HG03139 (cell line): ENCODE measurements around the gene MRPS34.

Experiments
- ATAC-seq: cut with Tn5 transposase; IDR thresholded peaks from one replicate; pipeline ENCODE4 v1.9.1; 2021; ENCODE audit not compliant: unreplicated experiment

MRPS34 gene

DNA sequence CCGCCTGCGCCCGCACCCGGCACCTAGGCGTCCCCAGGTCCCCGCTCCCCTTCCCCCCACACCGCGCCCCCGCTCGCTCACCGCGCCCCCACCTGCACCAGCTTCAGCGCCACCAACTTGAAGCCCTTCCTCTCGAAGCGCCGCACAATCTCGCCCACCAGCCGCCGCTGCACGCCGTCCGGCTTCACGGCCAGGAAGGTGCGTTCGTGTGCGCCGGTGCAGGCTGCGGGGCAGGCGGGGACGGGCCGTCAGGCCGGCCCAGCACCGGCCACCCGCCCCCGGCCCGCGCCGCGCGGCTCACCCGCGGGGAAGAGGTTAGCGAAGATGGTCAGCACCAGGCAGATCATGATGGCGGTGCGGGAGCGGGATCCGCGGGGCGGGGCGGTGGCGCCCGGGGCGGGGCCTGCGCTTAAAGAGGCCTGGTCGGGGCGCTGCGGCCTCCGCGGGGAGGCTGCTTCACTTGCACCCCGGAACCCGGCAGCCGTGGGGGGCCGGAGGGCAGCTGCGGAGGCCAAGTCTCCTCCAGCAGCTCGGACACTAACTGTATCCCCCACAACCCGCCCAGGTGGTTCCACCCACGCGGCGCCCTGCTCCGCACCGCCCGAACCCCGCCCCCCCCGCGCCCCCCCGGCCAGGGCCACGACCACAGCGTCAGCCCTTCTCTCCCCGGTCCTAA lies 1.6 kb downstream of the MRPS34 start, which contains the start of gene NME3:
NME3 (minus strand) TSS at position 356 of the 676 bp plus-strand sequence; CDS start at position 347, 9 bp downstream.
- no peak for ATAC-seq

DNA sequence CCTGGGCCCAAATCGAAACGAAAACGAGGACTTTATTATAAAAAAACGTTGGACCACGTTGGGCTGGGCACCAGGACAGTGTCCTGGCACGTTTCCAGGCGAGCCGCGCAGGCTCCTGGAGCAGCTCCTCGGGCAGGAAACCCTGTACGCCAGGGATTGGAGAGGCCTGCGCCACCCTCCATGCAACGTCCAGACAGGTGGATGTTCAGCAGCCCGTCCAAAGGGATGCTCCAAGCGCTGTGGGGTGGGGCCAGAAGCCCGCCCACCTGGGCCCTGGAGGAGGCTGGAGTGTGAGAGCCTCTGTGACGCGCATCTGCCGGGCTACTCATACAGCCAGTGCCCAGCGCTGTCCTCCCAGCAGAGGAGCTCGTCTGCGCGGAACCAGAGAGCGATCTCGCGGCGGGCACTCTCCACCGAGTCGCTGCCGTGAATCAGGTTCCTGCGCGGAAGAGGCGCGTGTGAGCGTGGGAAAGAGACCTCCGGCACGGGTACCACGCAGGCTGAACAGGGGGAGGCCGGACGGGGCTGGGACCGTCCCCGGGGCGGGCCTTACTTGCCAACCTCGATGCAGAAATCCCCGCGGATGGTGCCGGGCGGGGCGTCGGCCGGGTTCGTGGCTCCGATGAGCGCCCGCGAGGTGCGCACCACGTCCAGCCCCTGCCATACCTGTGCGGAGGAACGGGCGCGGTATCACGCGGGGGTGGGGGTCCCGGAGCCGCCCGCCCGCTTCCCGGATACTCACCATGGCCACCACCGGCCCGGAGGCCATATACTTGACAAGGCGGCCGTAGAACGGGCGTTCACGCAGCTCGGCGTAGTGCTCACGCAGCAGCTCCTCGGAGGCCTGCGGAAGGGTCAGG lies 2.4 kb downstream of the MRPS34 start:
- ATAC-seq: no peak

DNA sequence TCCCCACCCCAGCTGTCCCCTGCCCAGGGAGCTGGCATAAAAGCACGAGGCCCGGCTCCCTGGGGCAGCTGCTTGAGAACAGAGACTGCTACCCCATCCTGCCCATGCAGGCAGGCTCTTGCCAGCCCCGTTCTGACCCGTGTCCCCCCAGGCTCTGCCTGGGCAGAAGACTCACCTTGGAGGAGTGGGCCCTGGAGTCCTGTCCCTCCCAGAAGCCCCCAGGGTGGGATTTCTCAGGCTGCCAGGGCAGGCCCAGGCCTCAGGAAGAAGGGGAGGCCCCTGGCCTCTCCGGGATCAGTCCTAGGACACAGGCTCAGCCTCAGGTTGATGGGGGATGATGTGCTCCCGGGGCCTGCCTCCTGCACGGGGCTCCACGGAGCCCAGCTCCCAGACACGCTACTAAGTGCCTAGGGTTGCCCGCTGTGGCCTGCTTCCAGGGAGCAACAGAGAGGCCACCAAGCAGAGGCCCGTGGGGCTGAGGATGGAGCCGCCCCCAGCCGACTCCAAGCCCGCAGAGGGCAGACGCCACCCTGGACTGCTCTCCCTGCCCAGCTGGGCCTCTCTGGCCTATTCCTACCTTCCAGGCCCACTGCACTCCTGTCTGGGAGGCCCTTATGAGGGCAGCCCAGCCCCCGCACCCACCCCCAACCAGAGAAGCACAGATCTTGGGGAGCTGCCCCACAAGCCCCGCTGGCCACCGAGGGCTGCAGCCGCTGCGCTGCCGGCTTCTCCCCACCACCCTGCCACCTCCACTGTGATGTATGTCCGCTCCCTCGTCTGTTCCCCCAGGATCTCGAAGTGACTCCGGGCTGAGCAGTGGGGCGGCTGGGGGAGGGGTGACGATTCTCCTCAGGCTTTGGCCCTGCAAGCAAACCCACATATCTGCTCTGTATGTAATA lies 3.3 kb downstream of the MRPS34 start:
- no peak for ATAC-seq

DNA sequence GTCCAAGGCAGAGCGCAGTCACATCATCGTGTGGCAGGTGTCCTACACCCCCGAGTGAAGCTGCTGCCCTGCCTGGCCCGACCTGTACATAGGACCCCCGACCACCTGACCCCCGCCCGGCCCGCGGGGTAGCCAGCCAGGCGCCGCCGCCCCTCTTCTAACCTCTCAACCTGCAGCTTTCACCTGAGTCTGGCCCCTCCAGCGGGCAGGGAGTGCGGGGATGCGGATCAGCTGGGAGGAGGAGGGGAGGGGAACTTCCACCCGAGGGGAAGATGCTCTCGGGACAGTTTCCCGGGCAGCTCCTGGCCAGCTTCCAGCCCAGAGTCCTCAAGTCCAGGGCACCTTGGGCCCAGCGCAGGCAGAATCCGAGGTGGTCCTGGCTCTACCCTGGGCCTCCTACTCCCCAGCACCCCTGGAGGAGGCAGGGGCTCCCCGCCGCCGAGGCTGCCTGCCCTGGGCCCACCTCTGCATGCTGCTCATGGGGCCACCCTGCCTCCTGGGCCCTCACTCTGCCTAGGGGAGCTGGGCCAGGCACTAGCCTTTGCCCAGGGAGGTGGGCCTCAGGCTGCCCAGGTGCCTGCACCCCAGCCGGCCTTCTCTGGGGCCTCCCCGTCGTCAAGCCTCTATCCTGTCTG lies 4.0 kb downstream of the MRPS34 start:
- no peak for ATAC-seq

DNA sequence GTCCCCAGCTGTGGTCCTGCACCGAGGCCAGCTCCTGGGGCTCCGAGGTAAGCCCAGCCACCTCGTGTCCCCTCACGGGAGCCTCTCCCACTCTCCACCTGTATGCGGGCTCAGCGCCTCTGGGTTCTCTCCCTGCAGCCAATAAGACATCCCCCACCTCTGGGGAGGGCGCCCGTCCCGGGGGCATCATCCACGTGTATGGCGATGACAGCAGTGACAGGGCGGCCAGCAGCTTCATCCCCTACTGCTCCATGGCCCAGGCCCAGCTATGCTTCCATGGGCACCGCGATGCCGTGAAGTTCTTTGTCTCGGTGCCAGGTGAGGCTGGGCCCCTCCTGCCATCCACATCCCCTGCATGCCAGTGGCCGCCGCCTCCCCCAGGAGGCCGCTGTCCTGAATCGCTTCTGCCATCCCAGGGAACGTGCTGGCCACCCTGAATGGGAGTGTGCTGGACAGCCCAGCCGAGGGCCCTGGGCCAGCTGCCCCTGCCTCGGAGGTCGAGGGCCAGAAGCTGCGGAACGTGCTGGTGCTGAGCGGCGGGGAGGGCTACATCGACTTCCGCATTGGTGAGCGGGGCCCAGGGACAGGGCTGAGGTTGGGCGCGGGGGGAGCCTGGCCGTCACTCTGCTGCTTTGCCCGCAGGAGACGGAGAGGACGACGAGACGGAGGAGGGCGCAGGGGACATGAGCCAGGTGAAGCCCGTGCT lies 4.7 kb downstream of the MRPS34 start:
- ATAC-seq: no peak

DNA sequence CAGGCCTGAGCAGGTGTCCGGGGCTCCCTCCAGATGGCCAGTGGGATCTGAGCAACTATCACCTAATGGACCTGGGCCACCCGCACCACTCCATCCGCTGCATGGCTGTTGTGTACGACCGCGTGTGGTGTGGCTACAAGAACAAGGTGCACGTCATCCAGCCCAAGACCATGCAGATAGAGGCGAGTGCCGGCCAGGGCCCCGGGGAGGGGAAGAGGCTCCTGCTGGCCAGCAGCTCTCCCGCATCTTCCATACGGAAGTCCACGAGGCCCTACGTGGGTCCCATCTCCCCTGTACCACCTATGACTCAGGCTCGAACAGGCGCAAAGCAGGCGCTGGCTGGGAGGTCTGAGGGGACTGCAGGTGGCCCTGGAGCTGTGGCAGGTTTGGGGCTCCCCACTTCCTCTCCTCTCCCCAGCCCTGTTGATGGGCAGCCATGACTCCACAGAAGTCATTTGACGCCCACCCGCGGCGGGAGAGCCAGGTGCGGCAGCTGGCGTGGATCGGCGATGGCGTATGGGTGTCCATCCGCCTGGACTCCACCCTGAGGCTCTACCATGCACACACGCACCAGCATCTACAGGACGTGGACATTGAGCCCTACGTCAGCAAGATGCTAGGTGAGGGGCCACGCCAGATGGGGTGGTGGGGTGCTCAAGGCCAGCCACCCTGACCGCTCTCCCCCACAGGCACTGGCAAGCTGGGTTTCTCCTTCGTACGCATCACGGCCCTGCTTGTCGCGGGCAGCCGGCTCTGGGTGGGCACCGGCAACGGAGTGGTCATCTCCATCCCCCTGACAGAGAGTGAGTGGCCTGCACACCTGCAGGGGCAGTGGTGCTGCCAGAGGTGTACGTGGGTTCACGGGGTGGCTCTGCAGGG lies 5.6 kb downstream of the MRPS34 start:
- no peak for ATAC-seq

DNA sequence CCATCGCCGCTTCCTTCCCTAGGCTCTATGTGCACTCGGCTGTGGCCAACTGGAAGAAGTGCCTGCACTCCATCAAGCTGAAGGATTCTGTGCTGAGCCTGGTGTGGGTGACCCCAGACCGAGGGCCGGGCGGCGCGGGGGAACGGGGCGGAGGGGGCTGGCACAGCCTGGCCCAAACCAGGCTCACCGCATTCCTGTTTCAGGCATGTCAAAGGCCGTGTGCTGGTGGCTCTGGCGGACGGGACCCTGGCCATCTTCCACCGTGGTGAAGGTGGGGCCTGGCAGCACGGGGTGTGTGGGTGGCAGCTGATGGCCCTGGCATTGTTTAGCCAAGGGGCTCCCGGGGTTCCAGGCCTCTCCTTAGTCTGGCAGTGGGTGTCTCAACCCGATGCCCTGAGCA lies 6.2 kb downstream of the MRPS34 start:
- ATAC-seq: no peak

DNA sequence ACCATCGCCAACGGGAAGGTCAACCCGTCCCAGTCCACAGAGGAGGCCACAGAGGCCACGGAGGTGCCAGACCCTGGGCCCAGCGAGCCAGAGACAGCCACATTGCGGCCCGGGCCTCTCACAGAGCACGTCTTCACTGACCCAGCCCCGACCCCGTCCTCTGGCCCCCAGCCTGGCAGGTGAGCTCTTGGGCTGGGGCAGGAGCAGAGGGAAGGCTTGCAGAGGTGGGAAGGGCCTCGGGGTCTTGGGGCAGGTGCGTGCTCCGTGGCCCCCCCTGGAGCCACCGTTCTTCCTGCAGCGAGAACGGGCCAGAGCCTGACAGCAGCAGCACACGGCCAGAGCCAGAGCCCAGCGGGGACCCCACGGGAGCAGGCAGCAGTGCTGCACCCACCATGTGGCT lies 6.7 kb downstream of the MRPS34 start:
- ATAC-seq: no peak

DNA sequence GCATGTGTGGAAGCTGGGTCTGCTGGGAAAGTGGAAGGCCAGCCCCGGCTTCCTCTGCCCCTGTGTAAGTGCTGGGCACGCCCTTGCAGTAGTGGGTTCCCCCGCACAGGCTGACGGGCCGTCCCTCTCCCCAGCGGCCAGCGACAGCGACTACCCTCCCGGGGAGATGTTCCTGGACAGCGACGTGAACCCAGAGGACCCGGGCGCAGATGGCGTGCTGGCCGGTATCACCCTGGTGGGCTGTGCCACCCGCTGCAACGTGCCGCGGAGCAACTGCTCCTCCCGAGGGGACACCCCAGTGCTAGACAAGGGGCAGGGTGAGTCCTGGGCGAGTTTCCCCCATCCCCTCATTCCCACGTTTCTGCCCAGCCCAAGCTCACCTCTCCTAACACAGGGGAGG lies 7.1 kb downstream of the MRPS34 start:
- no peak for ATAC-seq

DNA sequence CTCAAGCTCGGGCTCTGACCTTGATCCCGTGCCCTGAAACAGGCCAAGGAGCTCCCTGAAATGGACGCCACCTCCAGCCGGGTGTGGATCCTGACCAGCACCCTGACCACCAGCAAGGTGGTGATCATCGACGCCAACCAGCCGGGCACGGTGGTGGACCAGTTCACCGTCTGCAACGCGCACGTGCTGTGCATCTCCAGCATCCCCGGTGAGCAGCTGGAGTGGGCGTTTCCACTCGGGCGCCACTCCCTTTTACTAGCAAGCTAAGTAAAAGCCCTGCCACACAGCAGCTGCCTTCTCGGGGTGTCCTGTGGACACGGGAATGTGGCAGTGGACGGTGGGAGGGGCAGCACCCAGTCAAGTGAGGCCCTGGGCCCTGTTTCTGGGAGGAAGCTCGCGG lies 8.0 kb downstream of the MRPS34 start:
- no peak for ATAC-seq

DNA sequence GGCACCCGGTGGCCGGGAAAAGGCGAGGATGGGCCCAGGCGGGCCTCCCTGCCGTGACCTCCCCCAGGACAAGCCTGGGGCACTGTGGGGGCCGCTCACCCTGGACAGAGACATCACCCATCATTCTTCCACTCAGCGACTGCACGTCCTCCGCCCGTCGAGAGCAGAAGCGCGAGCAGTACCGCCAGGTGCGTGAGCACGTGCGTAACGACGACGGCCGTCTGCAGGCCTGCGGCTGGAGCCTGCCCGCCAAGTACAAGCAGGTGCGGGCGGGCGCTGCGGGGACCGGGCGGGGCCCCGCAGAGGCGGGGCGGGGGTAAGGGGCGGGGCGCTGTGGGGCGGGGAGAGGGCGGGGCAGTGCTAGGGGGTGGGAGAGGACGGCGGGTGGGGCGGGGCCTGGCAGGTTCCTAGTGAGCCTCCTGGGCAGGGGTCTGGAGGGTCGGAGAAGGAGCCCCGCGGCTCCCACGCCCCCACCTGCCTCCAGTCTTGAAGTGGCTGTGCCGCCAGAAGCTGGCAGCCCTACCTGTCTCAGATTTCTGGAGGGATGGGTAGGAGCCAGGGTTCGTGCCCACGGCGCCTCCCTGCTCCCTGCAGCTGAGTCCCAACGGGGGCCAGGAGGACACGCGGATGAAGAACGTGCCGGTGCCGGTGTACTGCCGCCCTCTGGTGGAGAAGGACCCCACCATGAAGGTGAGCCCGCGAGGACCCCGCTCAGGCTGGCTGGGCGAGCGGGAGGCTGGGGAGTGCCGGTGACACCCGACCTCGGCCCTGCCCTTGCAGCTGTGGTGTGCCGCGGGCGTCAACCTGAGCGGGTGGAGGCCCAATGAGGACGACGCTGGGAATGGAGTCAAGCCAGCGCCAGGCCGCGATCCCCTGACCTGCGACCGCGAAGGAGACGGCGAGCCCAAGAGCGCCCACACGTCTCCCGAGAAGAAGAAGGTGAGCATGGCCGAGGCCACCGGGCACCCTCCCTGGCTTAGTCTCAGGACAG lies 9.1 kb downstream of the MRPS34 start:
- no peak for ATAC-seq

DNA sequence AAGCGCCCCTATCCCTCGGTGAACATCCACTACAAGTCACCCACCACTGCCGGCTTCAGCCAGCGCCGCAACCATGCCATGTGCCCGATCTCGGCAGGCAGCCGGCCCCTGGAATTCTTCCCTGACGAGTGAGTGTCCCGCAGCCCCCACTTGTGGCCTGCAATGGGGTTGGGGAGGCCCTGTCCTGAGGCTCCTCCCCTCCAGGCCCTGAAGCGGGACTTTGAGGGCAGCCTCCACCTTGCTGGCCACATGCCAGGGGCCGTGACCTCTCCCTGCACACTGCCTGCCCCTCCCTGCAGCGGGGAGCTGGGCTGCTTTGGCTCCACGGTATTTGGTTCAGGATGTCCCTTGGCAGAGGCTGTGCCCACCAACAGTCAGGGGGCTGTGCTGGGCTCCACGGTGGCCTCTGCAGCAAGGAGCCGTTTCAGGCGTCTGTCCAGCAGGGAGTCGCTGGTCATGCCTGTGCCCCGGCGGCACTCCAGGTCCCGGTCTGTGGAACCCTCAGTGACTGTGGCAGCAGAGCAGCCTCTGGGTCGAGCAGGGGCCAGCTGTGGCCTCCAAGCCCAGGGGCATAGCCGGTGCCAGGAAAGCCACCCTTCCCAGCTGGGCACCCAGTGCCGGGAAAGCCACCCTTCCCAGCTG lies 9.9 kb downstream of the MRPS34 start:
- ATAC-seq: no peak

DNA sequence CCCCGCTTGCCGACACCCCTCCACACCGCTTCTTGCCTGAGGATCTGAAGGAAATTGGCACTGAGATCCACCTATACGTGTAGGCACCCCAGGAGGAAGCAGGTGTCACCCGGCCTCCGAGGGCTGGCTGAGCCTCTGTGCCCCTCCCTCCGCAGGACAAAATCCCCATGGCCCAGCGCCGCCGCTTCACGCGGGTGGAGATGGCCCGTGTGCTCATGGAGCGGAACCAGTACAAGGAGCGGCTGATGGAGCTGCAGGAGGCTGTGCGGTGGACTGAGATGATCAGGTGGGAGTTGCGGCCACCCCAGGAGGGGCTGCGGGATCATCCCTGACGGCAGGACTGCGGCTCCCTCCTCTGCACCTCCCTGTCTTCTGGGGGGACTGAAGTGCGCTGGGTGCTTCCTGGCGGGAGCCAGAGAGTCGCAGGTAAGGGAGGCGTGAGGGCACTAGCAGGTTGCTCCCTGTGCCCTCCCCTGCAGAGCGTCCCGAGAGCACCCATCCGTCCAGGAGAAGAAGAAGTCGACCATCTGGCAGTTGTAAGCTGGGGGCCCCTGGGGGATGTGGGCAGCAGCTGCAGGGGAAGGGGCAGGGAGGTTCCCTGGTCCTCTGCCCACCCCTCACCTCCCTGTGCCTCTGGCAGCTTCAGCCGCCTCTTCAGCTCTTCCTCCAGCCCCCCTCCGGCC lies 10.6 kb downstream of the MRPS34 start:
- no peak for ATAC-seq

DNA sequence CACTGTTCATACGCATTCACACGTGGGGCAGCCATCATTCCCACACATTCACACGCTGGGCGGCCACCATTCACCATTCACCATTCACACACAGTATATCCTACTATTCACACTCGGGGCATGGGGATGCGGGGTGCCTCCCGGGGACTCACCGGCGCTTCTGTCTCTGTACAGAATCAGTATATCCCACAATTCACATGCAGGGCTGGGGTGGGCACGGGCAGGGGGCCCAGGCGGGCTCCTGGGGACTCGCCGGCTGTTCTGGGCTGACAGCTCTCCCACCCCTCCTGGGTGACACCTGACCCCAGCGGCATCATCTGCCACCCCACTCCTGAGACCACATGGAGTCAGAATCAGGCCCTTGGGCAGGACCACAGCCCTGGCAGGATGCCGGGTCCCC lies 11.2 kb downstream of the MRPS34 start:
- ATAC-seq: no peak

DNA sequence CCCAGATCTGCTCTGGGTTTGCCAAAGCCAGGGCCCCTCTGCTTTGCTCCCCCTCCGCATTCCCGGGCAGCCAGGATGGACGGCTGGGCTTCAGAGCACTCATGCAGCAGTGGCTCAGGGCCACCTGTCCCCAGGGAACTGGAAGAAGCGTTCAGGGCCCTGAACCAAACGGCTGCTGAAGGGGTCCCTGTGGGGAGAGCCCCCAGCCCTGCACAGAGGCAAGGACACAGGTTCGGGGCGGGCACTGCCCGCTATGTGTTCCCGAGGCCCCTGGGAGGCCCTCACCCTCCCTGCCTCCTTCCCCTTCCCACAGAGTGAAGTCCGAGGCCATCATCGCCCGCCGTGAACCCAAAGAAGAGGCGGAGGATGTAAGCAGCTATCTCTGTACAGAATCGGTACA lies 12.0 kb downstream of the MRPS34 start:
- ATAC-seq: no peak

DNA sequence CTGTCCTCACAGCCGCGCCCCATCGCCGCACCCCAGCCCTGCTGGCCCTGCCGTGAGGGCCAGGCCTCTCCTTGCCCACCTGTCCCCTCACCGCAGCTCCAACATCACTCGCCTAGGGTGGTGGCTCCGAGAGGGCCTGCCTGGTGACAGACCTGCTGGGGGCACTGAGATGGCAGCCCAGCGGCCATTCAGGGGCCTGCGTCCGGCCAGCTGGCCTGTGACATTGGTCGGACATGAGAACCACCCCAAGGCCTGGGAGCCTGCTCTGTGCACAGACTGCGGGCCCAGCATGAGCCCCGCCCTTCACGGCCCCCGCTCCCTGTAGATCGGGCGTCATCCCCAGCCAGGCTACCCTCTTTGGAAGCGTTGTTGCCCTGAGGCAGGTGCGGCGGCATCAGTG lies 13.4 kb downstream of the MRPS34 start:
- ATAC-seq: no peak

DNA sequence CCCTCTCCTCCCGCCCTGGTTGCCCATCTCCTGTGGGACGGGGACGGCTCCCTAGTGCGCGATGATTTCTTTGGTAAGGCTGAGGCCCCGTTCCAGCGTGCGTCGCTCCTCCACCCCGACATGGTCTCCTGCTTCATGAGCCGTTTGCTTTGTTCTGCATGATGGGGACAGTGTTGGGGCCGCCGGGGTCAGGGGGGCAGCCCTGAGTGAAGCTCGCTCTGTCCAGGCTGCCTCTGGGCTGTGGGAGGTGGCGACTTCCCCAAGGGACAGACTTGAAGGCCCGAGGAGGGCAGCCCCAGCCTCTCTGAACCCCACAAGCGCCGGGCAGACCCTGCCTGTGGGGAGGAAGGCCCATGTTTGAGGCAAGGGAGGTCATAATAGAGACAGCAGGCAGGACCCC lies 14.0 kb downstream of the MRPS34 start:
- ATAC-seq: no peak
